ENCODE data around the gene VKORC1L1. TPM values are rescaled to one million over a fixed set of nuclear protein-coding genes. Genes with fewer than 3 reads are reported as not detected.
"Not testable (repeated sequence)": the region's sequence is repeated elsewhere in the genome, so short reads cannot be mapped to it uniquely, and the experiment has no call there.

VKORC1L1 gene
- total and polyA plus RNA-seq, 9 of the 15 experiments (the other 6 are each of a cell fraction or from before 2014, with no cell fraction given): 6.8 to 36.5 (median 19.3) TPM

GRCh38 chr7:65884983-65885382 is 12.1 kb downstream of the VKORC1L1 start:
- H2AFZ ChIP-seq (ENCODE audit: low read depth, low read length); POLR2A ChIA-PET; H3K9ac ChIP-seq (ENCODE audit: insufficient read depth in 1 of 2, low read depth in 2 of 2, low read length in 2 of 2); ATAC-seq; H4K20me1 ChIP-seq (replicated peaks; ENCODE audit: control insufficient read depth, insufficient read depth, low read length); CTCF ChIA-PET (ENCODE audit: low intra/inter-chr PET ratio); H3K27ac ChIP-seq (ENCODE audit: extremely low read depth, low read depth, low read length); H3K4me3 ChIP-seq; H3K4me2 ChIP-seq (ENCODE audit: insufficient read depth, low read length); H3K9me1 ChIP-seq (ENCODE audit: control insufficient read depth, insufficient read depth, low read length); intact Hi-C loops (cut with micrococcal nuclease); BruUV-seq (replicated peaks); FAIRE-seq; H3K9me3 ChIP-seq (replicated peaks; ENCODE audit: control insufficient read depth, insufficient read depth, low read depth, low read length); DNase-seq (ENCODE audit: extremely low read depth in 1 of 4, low spot score in 3 of 4); H3K4me1 ChIP-seq (replicated peaks in 1 of 2; ENCODE audit: control insufficient read depth in 2 of 2, insufficient read depth in 2 of 2, low read length in 2 of 2); in situ Hi-C loops (cut with MboI); H3K27me3 ChIP-seq (ENCODE audit: control insufficient read depth in 2 of 2, insufficient read depth in 2 of 2, low read length in 2 of 2): not testable (repeated sequence)
- Histone ChIP-seq H3K79me2 (ENCODE audit: control insufficient read depth, insufficient read depth, low read length) (peaks cover 49% of the 10 kb centered on the region), H3K36me3 (ENCODE audit: control insufficient read depth, insufficient read depth, low read length) (peaks cover 14% of the 10 kb centered on the region; the same call in 2 of the 3 replicates)
- peak in 1 of 2 experiments; percentile 99 for TF ChIP-seq AFF1 (IDR thresholded peaks at IDR 0.05; ENCODE audit: low read depth in 1 of 2, partially characterized antibody in 2 of 2)
- TF ChIP-seq TRIM28 (IDR thresholded peaks at IDR 0.05): peak; percentile 54; the same call in 1 of the 2 replicates
- TF ChIP-seq TRIM24 (IDR thresholded peaks at IDR 0.05): peak; percentile 15 to 48; a peak in 2 of 4 replicates

GRCh38 chr7:65885533-65885932 is 12.7 kb downstream of the VKORC1L1 start:
- H3K4me1 ChIP-seq (replicated peaks in 1 of 2; ENCODE audit: control insufficient read depth in 2 of 2, insufficient read depth in 2 of 2, low read length in 2 of 2); H3K27me3 ChIP-seq (ENCODE audit: control insufficient read depth in 2 of 2, insufficient read depth in 2 of 2, low read length in 2 of 2); FAIRE-seq; H3K4me3 ChIP-seq; H2AFZ ChIP-seq (ENCODE audit: low read depth, low read length); DNase-seq (ENCODE audit: extremely low read depth in 1 of 4, low spot score in 3 of 4); H3K27ac ChIP-seq (ENCODE audit: extremely low read depth, low read depth, low read length); intact Hi-C loops (cut with micrococcal nuclease); H3K4me2 ChIP-seq (ENCODE audit: insufficient read depth, low read length); H3K9me1 ChIP-seq (ENCODE audit: control insufficient read depth, insufficient read depth, low read length); BruUV-seq (replicated peaks); H4K20me1 ChIP-seq (replicated peaks; ENCODE audit: control insufficient read depth, insufficient read depth, low read length); H3K9me3 ChIP-seq (replicated peaks; ENCODE audit: control insufficient read depth, insufficient read depth, low read depth, low read length); H3K9ac ChIP-seq (ENCODE audit: insufficient read depth in 1 of 2, low read depth in 2 of 2, low read length in 2 of 2); POLR2A ChIA-PET; CTCF ChIA-PET (ENCODE audit: low intra/inter-chr PET ratio); ATAC-seq; in situ Hi-C loops (cut with MboI): not testable (repeated sequence)
- Histone ChIP-seq H3K36me3 (ENCODE audit: control insufficient read depth, insufficient read depth, low read length) (peaks cover 17% of the 10 kb centered on the region; the same call in 2 of the 3 replicates), H3K79me2 (ENCODE audit: control insufficient read depth, insufficient read depth, low read length) (peaks cover 43% of the 10 kb centered on the region)
- 100% methylated on average over 1 of the region's 3 CpGs for WGBS (ENCODE audit: insufficient coverage, low coverage, missing lambda C conversion rate)

- whole genome bisulfite sequencing (ENCODE audit: insufficient coverage, low coverage, missing lambda C conversion rate): 69% methylated on average over 5 of the region's 5 CpGs
- in situ Hi-C loops (cut with MboI); H3K27me3 ChIP-seq (ENCODE audit: control insufficient read depth in 2 of 2, insufficient read depth in 2 of 2, low read length in 2 of 2); H4K20me1 ChIP-seq (replicated peaks; ENCODE audit: control insufficient read depth, insufficient read depth, low read length); FAIRE-seq; H3K4me2 ChIP-seq (ENCODE audit: insufficient read depth, low read length); H3K4me3 ChIP-seq; H3K9me3 ChIP-seq (replicated peaks; ENCODE audit: control insufficient read depth, insufficient read depth, low read depth, low read length); intact Hi-C loops (cut with micrococcal nuclease); H3K27ac ChIP-seq (ENCODE audit: extremely low read depth, low read depth, low read length); H3K9ac ChIP-seq (ENCODE audit: insufficient read depth in 1 of 2, low read depth in 2 of 2, low read length in 2 of 2); CTCF ChIA-PET (ENCODE audit: low intra/inter-chr PET ratio); H3K9me1 ChIP-seq (ENCODE audit: control insufficient read depth, insufficient read depth, low read length); H2AFZ ChIP-seq (ENCODE audit: low read depth, low read length); POLR2A ChIA-PET; DNase-seq (ENCODE audit: extremely low read depth in 1 of 4, low spot score in 3 of 4); H3K4me1 ChIP-seq (replicated peaks in 1 of 2; ENCODE audit: control insufficient read depth in 2 of 2, insufficient read depth in 2 of 2, low read length in 2 of 2); BruUV-seq (replicated peaks): not testable (repeated sequence)
- peaks cover 47% of the 10 kb centered on the region for H3K79me2 ChIP-seq (ENCODE audit: control insufficient read depth, insufficient read depth, low read length)
- peak; percentile 50 for ATAC-seq
- peaks cover 39% of the 10 kb centered on the region for H3K36me3 ChIP-seq (ENCODE audit: control insufficient read depth, insufficient read depth, low read length)
These were observed 15.7 kb downstream of the VKORC1L1 start for GRCh38 chr7:65888434-65889156.
